HCT116 (cell line): ENCODE data around the gene TWNK. TPM values are rescaled to one million over a fixed set of nuclear protein-coding genes. Genes with fewer than 3 reads are reported as not detected.

Source experiments
- ATAC-seq: fragments of 200-7000 bp; cut with Tn5 transposase; 2 replicates; pipeline ENCODE4 v1.9.1; 2020; ENCODE audit warnings: mild to moderate bottlenecking, moderate library complexity
- BruUV-seq: library from RNA; stranded (reverse); fragments of 400-500 nt; replicated peaks from 2 replicates; lab custom pipeline; 2021; lab: Mats Ljungman, UMichigan
- CTCF ChIA-PET: fragments of 300-600 bp; sonication (Branson Sonifier 250); formaldehyde crosslinking; loops from one replicate; lab custom pipeline; 2021; ENCODE audit warnings: antibody characterized with exemption; lab: Charles Lee
- POLR2A ChIA-PET: fragments of 300-600, 350-600 bp; sonication (Branson Sonifier 250); formaldehyde crosslinking; loops from one replicate; lab custom pipeline; 2021; ENCODE audit warnings: antibody characterized with exemption; lab: Charles Lee
- RAD21 ChIA-PET, 2 experiments: fragments of 300-600 bp; sonication (Branson Sonifier 250); formaldehyde crosslinking; loops; one replicate each; lab custom pipeline; 2023; ENCODE audit warnings: low total read pairs in 2 of 2; ENCODE audit not compliant: uncharacterized antibody in 2 of 2, unreplicated experiment in 2 of 2, low non-redundant PET in 1 of 2; lab: Charles Lee
- DNase-seq: peaks from one replicate; pipeline ENCODE4 v3.0.0-alpha.2; 2010; ENCODE audit warnings: low read depth, low spot score
- H2AFZ ChIP-seq: fragments of 200-600 bp; shearing (Covaris generic), sonication (generic); 2 replicates; pipeline ENCODE4 v1.6.1; 2017; ENCODE audit warnings: low read depth, mixed run types, mixed read lengths, antibody characterized with exemption, low read length; ENCODE audit not compliant: poor library complexity, severe bottlenecking
- H3K27ac ChIP-seq: 2 replicates; pipeline ENCODE4 v1.5.1; 2012; ENCODE audit warnings: low read depth, low read length
- H3K27me3 ChIP-seq: fragments of 200-600 bp; sonication (generic); 2 replicates; pipeline ENCODE4 v1.6.1; 2016; ENCODE audit warnings: mixed run types, low read length, mixed read lengths; ENCODE audit not compliant: insufficient read depth
- H3K36me3 ChIP-seq, 2 experiments: fragments of 200-500 bp in 1 of 2; fragments of 200-600 bp in 1 of 2; sonication (Bioruptor generic) in 1 of 2; sonication (generic) in 1 of 2; 2 replicates each; pipeline versions ENCODE4 v1.5.1 to v1.6.1; 2014 to 2016; ENCODE audit warnings: low read length in 2 of 2, inconsistent platforms in 1 of 2, mixed read lengths in 1 of 2, mixed run types in 1 of 2; ENCODE audit not compliant: insufficient read depth in 2 of 2, control insufficient read depth in 1 of 2
- H3K4me1 ChIP-seq, 2 experiments: fragments of 200-600 bp in 1 of 2; sonication (generic) in 1 of 2; 2 replicates each; pipeline versions ENCODE4 v1.5.1 to v1.6.1; 2012 to 2017; ENCODE audit warnings: low read length in 2 of 2, inconsistent platforms in 1 of 2, mild to moderate bottlenecking in 1 of 2, mixed read lengths in 1 of 2, mixed run types in 1 of 2, moderate library complexity in 1 of 2; ENCODE audit not compliant: insufficient read depth in 2 of 2, control insufficient read depth in 1 of 2
- H3K4me2 ChIP-seq: fragments of 200-600 bp; sonication (generic); 2 replicates; pipeline ENCODE4 v1.6.1; 2017; ENCODE audit warnings: mixed run types, low read length, mixed read lengths
- H3K4me3 ChIP-seq, 2 experiments: fragments of 200-600 bp in 1 of 2; sonication (generic) in 1 of 2; replicated peaks in 1 of 2; 2 replicates each; pipeline ENCODE4 v1.5.1; 2011 to 2016; ENCODE audit warnings: low read length in 2 of 2, control low read depth in 1 of 2, low read depth in 1 of 2, mild to moderate bottlenecking in 1 of 2, mixed read lengths in 1 of 2, mixed run types in 1 of 2
- H3K79me2 ChIP-seq: fragments of 200-600 bp; sonication (generic); 2 replicates; pipeline ENCODE4 v1.6.1; 2017; ENCODE audit warnings: mild to moderate bottlenecking, mixed run types, low read length, moderate library complexity, mixed read lengths; ENCODE audit not compliant: insufficient read depth
- H3K9ac ChIP-seq: fragments of 200-600 bp; sonication (generic); 2 replicates; pipeline ENCODE4 v1.6.1; 2016; ENCODE audit warnings: low read length, mixed read lengths
- H3K9me2 ChIP-seq: fragments of 200-600 bp; sonication (generic), shearing (Covaris generic); 2 replicates; pipeline ENCODE4 v1.6.1; 2017; ENCODE audit warnings: mixed run types, mild to moderate bottlenecking, moderate library complexity; ENCODE audit not compliant: insufficient read depth
- H3K9me3 ChIP-seq, 2 experiments: fragments of 200-500 bp in 1 of 2; fragments of 200-600 bp in 1 of 2; sonication (Bioruptor generic) in 1 of 2; sonication (generic) in 1 of 2; 2 replicates each; pipeline ENCODE4 v1.6.1; 2014 to 2017; ENCODE audit warnings: low read length in 2 of 2, mixed read lengths in 2 of 2, inconsistent platforms in 1 of 2, low read depth in 1 of 2, mild to moderate bottlenecking in 1 of 2, mixed run types in 1 of 2, moderate library complexity in 1 of 2; ENCODE audit not compliant: control insufficient read depth in 1 of 2, insufficient read depth in 1 of 2
- H4K20me1 ChIP-seq: fragments of 200-600 bp; sonication (generic), shearing (Covaris generic); 2 replicates; pipeline ENCODE4 v1.6.1; 2017; ENCODE audit warnings: mixed run types, mild to moderate bottlenecking, moderate library complexity; ENCODE audit not compliant: insufficient read depth
- ATF3 ChIP-seq: IDR thresholded peaks from 2 replicates; pipeline ENCODE4 v1.6.1; 2012
- CBX3 ChIP-seq: IDR thresholded peaks from 2 replicates; pipeline ENCODE4 v1.6.1; 2012; ENCODE audit warnings: low read depth
- CTCF ChIP-seq, 3 experiments: fragments of 200-600 bp in 1 of 3; sonication (generic) in 1 of 3; IDR thresholded peaks in 2 of 3; conservative IDR thresholded peaks in 1 of 3; 2 replicates each; pipeline ENCODE4 v1.5.1; 2012 to 2017; ENCODE audit warnings: low read depth in 2 of 3, low read length in 2 of 3, antibody characterized with exemption in 1 of 3, borderline replicate concordance in 1 of 3, control low read depth in 1 of 3, mild to moderate bottlenecking in 1 of 3, mixed read lengths in 1 of 3, mixed run types in 1 of 3, moderate library complexity in 1 of 3; ENCODE audit not compliant: insufficient read depth in 1 of 3
- EGR1 ChIP-seq: IDR thresholded peaks from 2 replicates; pipeline ENCODE4 v1.6.1; 2012; ENCODE audit warnings: low read depth
- ELF1 ChIP-seq: IDR thresholded peaks from 2 replicates; pipeline ENCODE4 v1.6.1; 2012; ENCODE audit warnings: low read depth, borderline replicate concordance
- EZH2phosphoT487 ChIP-seq: fragments of 200-600 bp; IDR thresholded peaks from 2 replicates; pipeline ENCODE4 v1.6.1; 2018; ENCODE audit warnings: antibody characterized with exemption, borderline replicate concordance
- MAX ChIP-seq: IDR thresholded peaks from 2 replicates; pipeline ENCODE4 v1.6.1; 2012
- POLR2A ChIP-seq: IDR thresholded peaks from 2 replicates; pipeline ENCODE4 v1.7.0; 2011; ENCODE audit warnings: borderline replicate concordance; ENCODE audit not compliant: insufficient read depth, insufficient read length; ENCODE audit errors: extremely low read depth
- POLR2AphosphoS5 ChIP-seq: IDR thresholded peaks from 2 replicates; pipeline ENCODE4 v1.6.1; 2011; ENCODE audit warnings: mild to moderate bottlenecking, low read depth, low read length, moderate library complexity
- RAD21 ChIP-seq: IDR thresholded peaks from 2 replicates; pipeline ENCODE4 v1.6.1; 2012; ENCODE audit warnings: low read depth, mild to moderate bottlenecking
- SIN3A ChIP-seq: IDR thresholded peaks from 2 replicates; pipeline ENCODE4 v1.6.1; 2012; ENCODE audit warnings: low read depth
- SP1 ChIP-seq: IDR thresholded peaks from 2 replicates; pipeline ENCODE4 v1.6.1; 2012; ENCODE audit warnings: low read depth
- SRF ChIP-seq: IDR thresholded peaks from 2 replicates; pipeline ENCODE4 v1.6.1; 2012; ENCODE audit warnings: low read depth
- TCF7L2 ChIP-seq: IDR thresholded peaks from 2 replicates; pipeline ENCODE4 v1.7.0; 2011; ENCODE audit warnings: borderline replicate concordance, inconsistent platforms; ENCODE audit not compliant: insufficient read depth, insufficient read length; ENCODE audit errors: extremely low read depth
- YY1 ChIP-seq: IDR thresholded peaks from 2 replicates; pipeline ENCODE4 v1.6.1; 2011; ENCODE audit warnings: low read length, low read depth, moderate library complexity, mild to moderate bottlenecking; ENCODE audit not compliant: insufficient replicate concordance; ENCODE audit errors: extremely low read depth
- ZFX ChIP-seq: fragments of 450-650 bp; IDR thresholded peaks from 2 replicates; pipeline ENCODE4 v1.6.1; 2017
- intact Hi-C: fragments of 100-400 bp; cut with micrococcal nuclease; formaldehyde crosslinking; loops from 2 replicates; pipeline ENCODE4 v1.10.0; 2022
- total RNA-seq: library from RNA; stranded (reverse); gene quantifications from one replicate; pipeline ENCODE4 v1.2.1, GENCODE V29; 2021; ENCODE audit not compliant: unreplicated experiment
- TF ChIP-seq, protein P1 (sequence below): IDR thresholded peaks from 2 replicates; pipeline ENCODE4 v1.6.1; 2012; ENCODE audit warnings: low read depth

The TWNK gene
- total RNA-seq, 1 experiment from 2014 or later, result 42.1 TPM

- Histone ChIP-seq H3K9me3 (no peaks in the 10 kb centered on the region), H3K79me2 (no peaks in the 10 kb centered on the region), H3K27me3 (no peaks in the 10 kb centered on the region), H4K20me1 (no peaks in the 10 kb centered on the region), H3K4me3 (no peak overlapping the region), H3K9me2 (no peaks in the 10 kb centered on the region), H3K9ac (no peak overlapping the region), H3K4me1 (peaks cover 0 to 13% of the 10 kb centered on the region in 2 experiments; a peak in 3 of 4 replicates)
- DNase-seq (no peak), ATAC-seq (no peak)
- intact Hi-C loops, result no loop called here
- POLR2A ChIA-PET, result interaction anchor here (1.5 kb wide), 1 partner anchor 11 kb away, joined by 5 read pairs; no protein-coding TSS in a partner anchor
- no peak for TF ChIP-seq TCF7L2
- TF ChIP-seq CBX3, result no peak
- TF ChIP-seq, protein P1, sequence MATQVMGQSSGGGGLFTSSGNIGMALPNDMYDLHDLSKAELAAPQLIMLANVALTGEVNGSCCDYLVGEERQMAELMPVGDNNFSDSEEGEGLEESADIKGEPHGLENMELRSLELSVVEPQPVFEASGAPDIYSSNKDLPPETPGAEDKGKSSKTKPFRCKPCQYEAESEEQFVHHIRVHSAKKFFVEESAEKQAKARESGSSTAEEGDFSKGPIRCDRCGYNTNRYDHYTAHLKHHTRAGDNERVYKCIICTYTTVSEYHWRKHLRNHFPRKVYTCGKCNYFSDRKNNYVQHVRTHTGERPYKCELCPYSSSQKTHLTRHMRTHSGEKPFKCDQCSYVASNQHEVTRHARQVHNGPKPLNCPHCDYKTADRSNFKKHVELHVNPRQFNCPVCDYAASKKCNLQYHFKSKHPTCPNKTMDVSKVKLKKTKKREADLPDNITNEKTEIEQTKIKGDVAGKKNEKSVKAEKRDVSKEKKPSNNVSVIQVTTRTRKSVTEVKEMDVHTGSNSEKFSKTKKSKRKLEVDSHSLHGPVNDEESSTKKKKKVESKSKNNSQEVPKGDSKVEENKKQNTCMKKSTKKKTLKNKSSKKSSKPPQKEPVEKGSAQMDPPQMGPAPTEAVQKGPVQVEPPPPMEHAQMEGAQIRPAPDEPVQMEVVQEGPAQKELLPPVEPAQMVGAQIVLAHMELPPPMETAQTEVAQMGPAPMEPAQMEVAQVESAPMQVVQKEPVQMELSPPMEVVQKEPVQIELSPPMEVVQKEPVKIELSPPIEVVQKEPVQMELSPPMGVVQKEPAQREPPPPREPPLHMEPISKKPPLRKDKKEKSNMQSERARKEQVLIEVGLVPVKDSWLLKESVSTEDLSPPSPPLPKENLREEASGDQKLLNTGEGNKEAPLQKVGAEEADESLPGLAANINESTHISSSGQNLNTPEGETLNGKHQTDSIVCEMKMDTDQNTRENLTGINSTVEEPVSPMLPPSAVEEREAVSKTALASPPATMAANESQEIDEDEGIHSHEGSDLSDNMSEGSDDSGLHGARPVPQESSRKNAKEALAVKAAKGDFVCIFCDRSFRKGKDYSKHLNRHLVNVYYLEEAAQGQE, result no peak
- no peak for TF ChIP-seq SRF
- no peak for TF ChIP-seq YY1
- no peak for TF ChIP-seq SP1
- no peak for TF ChIP-seq POLR2AphosphoS5
- no peak for TF ChIP-seq EZH2phosphoT487
- TF ChIP-seq SIN3A, result no peak
- no peak for TF ChIP-seq POLR2A
- no peak for TF ChIP-seq RAD21
- TF ChIP-seq CTCF (IDR thresholded peaks at IDR 0.05 in 2 of 3, conservative IDR thresholded peaks at IDR 0.05 in 1 of 3; ENCODE audit: borderline replicate concordance in 1 of 3, insufficient read depth in 1 of 3, low read depth in 2 of 3, low read length in 2 of 3), result no peak
- TF ChIP-seq EGR1, result no peak
- no peak for TF ChIP-seq ATF3
- no peak for TF ChIP-seq ELF1
- no peak for TF ChIP-seq MAX
- no peak for TF ChIP-seq ZFX
- TF ChIP-seq, all 23 proteins: peak for 0
- no peak overlapping the region for H3K4me2 ChIP-seq
- no peaks in the 10 kb centered on the region for H3K36me3 ChIP-seq
- ChIA-PET CTCF (interaction anchor here (2.0 to 4.0 kb wide), 5 partner anchors 21 to 46 kb away, joined by 8 to 30 read pairs (median 19); partner anchors contain the start of gene LZTS2), RAD21 (interaction anchor here in 1 of 2 experiments (0.6 kb wide), 1 partner anchor 81 kb away, joined by 3 read pairs; no protein-coding TSS in a partner anchor)
- BruUV-seq, result no TSS peak
- no peak overlapping the region for H2AFZ ChIP-seq
- H3K27ac ChIP-seq, result no peak overlapping the region
Measured at GRCh38 chr10:101020427-101021075, 33.2 kb downstream of the TWNK start.
